GM23248 (cell line): ENCODE data around the gene MTG2. TPM values are rescaled to one million over a fixed set of nuclear protein-coding genes. Genes with fewer than 3 reads are reported as not detected.

ENCODE experiments used
- DNase-seq: peaks from one replicate; pipeline ENCODE4 v3.0.0-alpha.2; 2015
- H2AFZ ChIP-seq: fragments of 200-600 bp; sonication (generic); 2 replicates; pipeline ENCODE4 v1.6.1; 2016; ENCODE audit warnings: antibody characterized with exemption
- H3F3A ChIP-seq: fragments of 200-600 bp; sonication (generic); 2 replicates; pipeline ENCODE4 v1.6.1; 2016; ENCODE audit warnings: mild to moderate bottlenecking, antibody characterized with exemption, mixed run types; ENCODE audit not compliant: insufficient read depth
- H3K27ac ChIP-seq: fragments of 200-600 bp; sonication (generic); 2 replicates; pipeline ENCODE4 v1.5.1; 2016; ENCODE audit warnings: mild to moderate bottlenecking
- H3K27me3 ChIP-seq: fragments of 200-600 bp; sonication (generic); replicated peaks from 2 replicates; pipeline ENCODE4 v1.6.1; 2016; ENCODE audit warnings: mild to moderate bottlenecking; ENCODE audit not compliant: insufficient read depth
- H3K36me3 ChIP-seq: fragments of 200-600 bp; sonication (generic); 2 replicates; pipeline ENCODE4 v1.6.1; 2016; ENCODE audit warnings: low read depth, mild to moderate bottlenecking
- H3K4me1 ChIP-seq: fragments of 200-600 bp; sonication (generic); 2 replicates; pipeline ENCODE4 v1.6.1; 2016; ENCODE audit warnings: mild to moderate bottlenecking; ENCODE audit not compliant: insufficient read depth
- H3K4me2 ChIP-seq: fragments of 200-600 bp; sonication (generic); one replicate; pipeline ENCODE4 v1.6.1; 2016; ENCODE audit warnings: mild to moderate bottlenecking; ENCODE audit not compliant: unreplicated experiment
- H3K4me3 ChIP-seq: fragments of 200-600 bp; sonication (generic); 2 replicates; pipeline ENCODE4 v1.5.1; 2016; ENCODE audit warnings: mild to moderate bottlenecking
- H3K79me2 ChIP-seq: fragments of 200-600 bp; sonication (generic); 2 replicates; pipeline ENCODE4 v1.6.1; 2016; ENCODE audit warnings: mild to moderate bottlenecking; ENCODE audit not compliant: insufficient read depth
- H3K9ac ChIP-seq: fragments of 200-600 bp; sonication (generic); 2 replicates; pipeline ENCODE4 v1.6.1; 2016; ENCODE audit warnings: mild to moderate bottlenecking
- H3K9me2 ChIP-seq: fragments of 200-600 bp; sonication (generic); 2 replicates; pipeline ENCODE4 v1.6.1; 2016; ENCODE audit warnings: mixed run types, mild to moderate bottlenecking, moderate library complexity; ENCODE audit not compliant: insufficient read depth
- H3K9me3 ChIP-seq: fragments of 200-600 bp; sonication (generic); one replicate; pipeline ENCODE4 v1.6.1; 2017; ENCODE audit warnings: low read depth
- H4K20me1 ChIP-seq: fragments of 200-600 bp; sonication (generic); 2 replicates; pipeline ENCODE4 v1.6.0; 2016; ENCODE audit not compliant: insufficient read depth
- EZH2 ChIP-seq: fragments of 200-600 bp; sonication (generic); IDR thresholded peaks from 2 replicates; pipeline ENCODE4 v1.6.1; 2018; ENCODE audit warnings: antibody characterized with exemption, mild to moderate bottlenecking; ENCODE audit not compliant: insufficient read depth, poor library complexity, severe bottlenecking
- EZH2phosphoT487 ChIP-seq: fragments of 200-600 bp; sonication (generic); IDR thresholded peaks from 2 replicates; pipeline ENCODE4 v1.6.1; 2018; ENCODE audit warnings: antibody characterized with exemption, moderate library complexity, mild to moderate bottlenecking, low read depth; ENCODE audit not compliant: insufficient read depth
- WGBS, 2 experiments: methylation state at CpG; one replicate each; pipeline ENCODE4 v1.1.6; 2015 to 2017; ENCODE audit warnings: low lambda C conversion rate in 2 of 2, low coverage in 1 of 2; ENCODE audit errors: missing lambda C conversion rate in 2 of 2; 5-methylcytosine and 5-hydroxymethylcytosine counted together
- in situ Hi-C: fragments of 300-500 bp; cut with MboI; formaldehyde crosslinking; loops from 2 replicates; pipeline ENCODE4 v1.15.0; 2020
- polyA plus RNA-seq: library from polyadenylated mRNA; unstranded; fragments of >200 nt; fragmentation: Nextera tagmentation; extraction: Ambion mirVana; gene quantifications from 2 replicates; pipeline ENCODE4 v1.2.1, GENCODE V29; 2016
- total RNA-seq: library from RNA; depleted of rRNA; stranded (reverse); fragments of >200 nt; shearing (Covaris generic); gene quantifications from 2 replicates; pipeline ENCODE4 v1.2.3, GENCODE V29; 2014

The MTG2 gene
- total and polyA plus RNA-seq, 2 experiments from 2014 or later = 17.3 to 20.2 TPM

DNA sequence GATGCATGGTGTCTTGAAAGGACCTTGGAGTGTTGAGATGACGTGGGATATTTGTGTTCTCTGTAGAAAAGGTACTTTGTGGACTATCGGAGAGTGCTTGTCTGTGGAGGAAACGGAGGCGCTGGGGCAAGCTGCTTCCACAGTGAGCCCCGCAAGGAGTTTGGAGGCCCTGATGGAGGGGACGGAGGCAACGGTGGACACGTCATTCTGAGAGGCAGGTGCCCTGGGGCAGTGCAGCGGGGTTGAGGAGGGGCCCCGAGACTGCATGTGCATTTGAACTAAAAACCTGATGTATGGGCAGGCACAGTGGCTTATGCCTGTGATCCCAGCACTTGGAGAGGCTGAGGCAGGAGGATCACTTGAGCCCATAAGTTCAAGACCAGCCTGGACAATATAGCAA is 12.9 kb downstream of the MTG2 start:
- TF ChIP-seq EZH2phosphoT487 (no peak), EZH2 (no peak)
- Histone ChIP-seq H3K36me3 (peaks cover 25% of the 10 kb centered on the region), H3K27me3 (no peaks in the 10 kb centered on the region), H3K4me1 (no peaks in the 10 kb centered on the region), H3K9me2 (no peaks in the 10 kb centered on the region), H4K20me1 (no peaks in the 10 kb centered on the region), H3K9ac (no peak overlapping the region), H2AFZ (no peak overlapping the region), H3K4me3 (no peak overlapping the region), H3F3A (no peaks in the 10 kb centered on the region), H3K4me2 (no peak overlapping the region), H3K9me3 (no peaks in the 10 kb centered on the region), H3K27ac (no peak overlapping the region), H3K79me2 (peaks cover 34% of the 10 kb centered on the region)
- in situ Hi-C loops = no loop called here
- no peak for DNase-seq
- 95 to 97% methylated on average over 10 of the region's 10 CpGs for WGBS, 2 experiments

DNA sequence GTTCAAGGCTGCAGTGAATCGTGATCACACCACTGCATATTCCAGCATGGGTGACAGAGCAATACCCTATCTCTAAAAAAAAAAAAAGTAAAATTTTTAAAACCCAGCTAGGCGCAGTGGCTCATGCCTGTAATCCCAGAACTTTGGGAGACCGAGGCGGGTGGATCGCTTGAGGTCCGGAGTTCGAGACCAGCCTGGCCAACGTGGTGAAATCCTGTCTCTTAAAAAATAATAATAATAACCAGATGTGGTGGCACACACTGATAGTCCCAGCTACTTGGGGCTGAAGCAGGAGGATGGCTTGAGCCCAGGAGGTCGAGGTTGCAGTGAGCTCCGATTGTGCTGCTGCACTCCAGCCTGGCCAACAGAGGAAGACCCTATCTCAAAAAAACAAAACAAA is 13.5 kb downstream of the MTG2 start:
- 93 to 94% methylated on average over 10 of the region's 10 CpGs for WGBS, 2 experiments
- no peaks in the 10 kb centered on the region for H3K9me2 ChIP-seq
- no peak overlapping the region for H2AFZ ChIP-seq
- H3K4me2 ChIP-seq = no peak overlapping the region
- in situ Hi-C loops = no loop called here
- H3K4me3 ChIP-seq = no peak overlapping the region
- H3K4me1 ChIP-seq = no peaks in the 10 kb centered on the region
- no peak overlapping the region for H3K9ac ChIP-seq
- peaks cover 25% of the 10 kb centered on the region for H3K36me3 ChIP-seq
- H3K27ac ChIP-seq = no peak overlapping the region
- TF ChIP-seq EZH2 = no peak
- TF ChIP-seq EZH2phosphoT487 = no peak
- no peak for DNase-seq
- H3F3A ChIP-seq = no peaks in the 10 kb centered on the region
- H3K79me2 ChIP-seq = peaks cover 29% of the 10 kb centered on the region
- no peaks in the 10 kb centered on the region for H3K9me3 ChIP-seq
- H4K20me1 ChIP-seq = no peaks in the 10 kb centered on the region
- no peaks in the 10 kb centered on the region for H3K27me3 ChIP-seq

DNA sequence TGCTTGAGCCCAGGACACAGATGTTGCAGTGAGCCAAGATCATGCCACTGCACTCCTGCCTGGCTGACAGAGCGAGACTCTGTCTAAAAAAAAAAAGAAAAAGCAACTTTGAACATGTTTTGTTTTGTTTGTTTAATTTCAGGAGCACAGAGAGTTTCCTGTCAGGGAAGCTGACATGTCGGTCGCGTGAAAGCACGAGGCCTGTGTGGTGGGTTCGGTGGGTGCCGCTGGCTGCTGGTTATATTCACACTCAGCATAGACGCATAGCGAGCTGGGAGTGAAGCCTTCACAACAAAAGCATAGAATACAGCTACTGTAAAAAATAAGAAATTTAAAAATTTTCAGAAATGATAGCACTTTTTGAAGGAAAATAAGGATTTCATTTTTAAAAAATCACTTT is 14.5 kb downstream of the MTG2 start:
- Histone ChIP-seq H3K27ac (no peak overlapping the region), H3K4me2 (no peak overlapping the region), H3K4me3 (no peak overlapping the region), H3K4me1 (no peaks in the 10 kb centered on the region), H3K9me2 (no peaks in the 10 kb centered on the region), H3K9ac (no peak overlapping the region), H3F3A (no peaks in the 10 kb centered on the region), H3K9me3 (no peaks in the 10 kb centered on the region), H3K36me3 (peaks cover 25% of the 10 kb centered on the region), H3K27me3 (no peaks in the 10 kb centered on the region), H4K20me1 (no peaks in the 10 kb centered on the region), H2AFZ (no peak overlapping the region), H3K79me2 (peaks cover 19% of the 10 kb centered on the region)
- no peak for TF ChIP-seq EZH2
- no peak for TF ChIP-seq EZH2phosphoT487
- WGBS, 2 experiments = 92 to 93% methylated on average over 9 of the region's 9 CpGs
- no peak for DNase-seq
- in situ Hi-C loops = no loop called here

DNA sequence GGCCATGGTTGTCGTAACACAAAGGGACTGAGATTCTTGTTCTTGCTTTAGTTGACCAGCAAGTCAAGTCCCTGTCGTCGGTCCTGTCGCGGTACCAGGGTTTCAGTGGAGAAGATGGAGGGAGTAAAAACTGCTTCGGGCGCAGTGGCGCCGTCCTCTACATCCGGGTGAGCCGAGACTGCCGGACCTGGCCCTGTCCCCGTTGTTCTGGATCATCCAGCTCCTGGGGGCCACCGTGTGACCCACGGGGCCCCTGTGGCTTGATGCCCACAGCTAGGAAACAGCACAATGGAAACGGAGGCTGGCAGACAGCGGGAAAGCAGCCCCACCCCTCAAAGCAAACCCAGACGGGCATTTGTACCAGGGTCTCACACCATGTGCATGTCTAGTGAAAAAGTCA is 15.0 kb downstream of the MTG2 start:
- peaks cover 25% of the 10 kb centered on the region for H3K36me3 ChIP-seq
- H3K4me3 ChIP-seq = no peak overlapping the region
- no peak overlapping the region for H3K4me2 ChIP-seq
- no peaks in the 10 kb centered on the region for H3F3A ChIP-seq
- H3K79me2 ChIP-seq = peaks cover 14% of the 10 kb centered on the region
- no peak for DNase-seq
- no peaks in the 10 kb centered on the region for H3K9me3 ChIP-seq
- H2AFZ ChIP-seq = no peak overlapping the region
- WGBS, 2 experiments = 95 to 97% methylated on average over 18 of the region's 18 CpGs
- in situ Hi-C loops = no loop called here
- H3K9me2 ChIP-seq = no peaks in the 10 kb centered on the region
- H3K27ac ChIP-seq = no peak overlapping the region
- H4K20me1 ChIP-seq = no peaks in the 10 kb centered on the region
- TF ChIP-seq EZH2phosphoT487 (no peak), EZH2 (no peak)
- no peaks in the 10 kb centered on the region for H3K27me3 ChIP-seq
- H3K4me1 ChIP-seq = no peaks in the 10 kb centered on the region
- no peak overlapping the region for H3K9ac ChIP-seq

DNA sequence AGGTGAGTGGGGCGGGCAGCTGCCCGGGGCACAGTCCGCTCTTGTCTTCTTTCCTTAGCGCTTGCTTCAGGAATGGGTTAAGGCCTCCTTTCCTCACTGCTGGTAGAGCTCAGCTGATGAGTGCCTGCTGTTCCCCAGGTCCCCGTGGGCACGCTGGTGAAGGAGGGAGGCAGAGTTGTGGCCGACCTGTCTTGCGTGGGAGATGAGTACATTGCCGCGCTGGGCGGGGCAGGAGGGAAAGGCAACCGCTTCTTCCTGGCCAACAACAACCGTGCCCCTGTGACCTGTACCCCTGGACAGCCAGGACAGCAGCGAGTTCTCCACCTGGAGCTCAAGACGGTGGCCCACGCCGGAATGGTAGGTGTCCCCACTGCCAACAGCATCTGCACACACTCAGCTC is 15.7 kb downstream of the MTG2 start:
- in situ Hi-C loops = no loop called here
- H3K4me1 ChIP-seq = no peaks in the 10 kb centered on the region
- no peaks in the 10 kb centered on the region for H4K20me1 ChIP-seq
- no peaks in the 10 kb centered on the region for H3K27me3 ChIP-seq
- no peak for DNase-seq
- peaks cover 7% of the 10 kb centered on the region; the same call in 1 of the 2 replicates for H3K79me2 ChIP-seq
- no peak overlapping the region for H2AFZ ChIP-seq
- H3K9ac ChIP-seq = no peak overlapping the region
- no peaks in the 10 kb centered on the region for H3F3A ChIP-seq
- no peak overlapping the region for H3K4me2 ChIP-seq
- H3K4me3 ChIP-seq = no peak overlapping the region
- H3K9me2 ChIP-seq = no peaks in the 10 kb centered on the region
- no peaks in the 10 kb centered on the region for H3K9me3 ChIP-seq
- peaks cover 25% of the 10 kb centered on the region for H3K36me3 ChIP-seq
- TF ChIP-seq EZH2 (no peak), EZH2phosphoT487 (no peak)
- H3K27ac ChIP-seq = no peak overlapping the region
- 97 to 99% methylated on average over 17 of the region's 17 CpGs for WGBS, 2 experiments
